ENCODE data around the gene CDKL4. TPM values are rescaled to one million over a fixed set of nuclear protein-coding genes. Genes with fewer than 3 reads are reported as not detected.

Gene CDKL4
- polyA plus RNA-seq, 3 donors: 0.06 TPM; not detected in 2

GRCh38 chr2:39133215-39133851 lies 110.4 kb downstream of the CDKL4 start:
- WGBS, 3 donors: 73 to 89% (median 74%) methylated on average over 3 of the region's 3 CpGs
- no peak overlapping the region for H3K27ac ChIP-seq (ENCODE audit: low read depth, low read length)

- WGBS, 3 donors: 54 to 78% (median 77%) methylated on average over 1 of the region's 1 CpG
- H3K27ac ChIP-seq (ENCODE audit: low read depth, low read length): no peak overlapping the region
Measured at GRCh38 chr2:39128919-39129391, 114.8 kb downstream of the CDKL4 start.

GRCh38 chr2:39127973-39128372 lies 115.8 kb downstream of the CDKL4 start:
- H3K27ac ChIP-seq (ENCODE audit: low read depth, low read length): no peak overlapping the region
- 60 to 76% (median 65%) methylated on average over 1 of the region's 1 CpG for WGBS, 3 donors

Other genes starting within 250 kb of the CDKL4 start
- gene SOS1, start 122.9 kb downstream of the CDKL4 start, polyA plus RNA-seq: 10 to 100 TPM in 1 of 3 donors, 1 to 10 TPM in 2; 3.9 to 22.9 (median 9.2) TPM
- gene MAP4K3, start 193.3 kb upstream of the CDKL4 start, polyA plus RNA-seq: 10 to 100 TPM in 2 of 3 donors, 1 to 10 TPM in 1; 5.2 to 11.7 (median 10.3) TPM

Data from adipose tissue (tissue), 3 donors.